Measurements from ENCODE around the gene LACTBL1.

The LACTBL1 gene

DNA sequence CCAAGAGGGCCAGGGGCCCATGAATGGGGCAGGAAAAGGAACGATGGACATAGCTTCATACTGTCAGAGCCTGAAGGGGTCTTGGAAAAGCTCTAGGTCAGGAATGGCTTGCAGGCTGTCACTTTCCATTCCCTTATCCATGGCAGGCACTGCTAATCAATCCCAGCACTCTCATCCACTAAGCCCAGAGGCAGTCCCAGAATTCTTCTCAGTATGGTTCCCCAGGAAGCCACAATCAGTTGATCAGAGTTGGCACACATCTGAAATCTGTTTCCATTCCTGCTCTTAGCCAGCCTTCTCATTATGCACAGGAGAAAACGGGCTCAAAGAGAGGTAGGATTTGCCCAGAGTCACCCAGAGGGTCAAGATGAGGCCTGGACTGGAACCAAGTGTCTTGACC, 65.7 kb downstream of the LACTBL1 start:
- no peak for ATAC-seq
- TF ChIP-seq TCF4 (CRISPR knock-in tag; IDR thresholded peaks at IDR 0.05; ENCODE audit: borderline replicate concordance) (no peak), ZFP30 (CRISPR knock-in tag; IDR thresholded peaks at IDR 0.05) (no peak), ESRRG (CRISPR knock-in tag; IDR thresholded peaks at IDR 0.05) (no peak), RARB (CRISPR knock-in tag; IDR thresholded peaks at IDR 0.05) (no peak), ISL1 (CRISPR knock-in tag; IDR thresholded peaks at IDR 0.05) (no peak), ZNF70 (CRISPR knock-in tag; IDR thresholded peaks at IDR 0.05) (no peak), GLIS3 (CRISPR knock-in tag; IDR thresholded peaks at IDR 0.05) (no peak), TOX (CRISPR knock-in tag; IDR thresholded peaks at IDR 0.05; ENCODE audit: borderline replicate concordance) (no peak), PPARA (CRISPR knock-in tag; IDR thresholded peaks at IDR 0.05; ENCODE audit: borderline replicate concordance) (no peak)
- TF ChIP-seq, protein P1, sequence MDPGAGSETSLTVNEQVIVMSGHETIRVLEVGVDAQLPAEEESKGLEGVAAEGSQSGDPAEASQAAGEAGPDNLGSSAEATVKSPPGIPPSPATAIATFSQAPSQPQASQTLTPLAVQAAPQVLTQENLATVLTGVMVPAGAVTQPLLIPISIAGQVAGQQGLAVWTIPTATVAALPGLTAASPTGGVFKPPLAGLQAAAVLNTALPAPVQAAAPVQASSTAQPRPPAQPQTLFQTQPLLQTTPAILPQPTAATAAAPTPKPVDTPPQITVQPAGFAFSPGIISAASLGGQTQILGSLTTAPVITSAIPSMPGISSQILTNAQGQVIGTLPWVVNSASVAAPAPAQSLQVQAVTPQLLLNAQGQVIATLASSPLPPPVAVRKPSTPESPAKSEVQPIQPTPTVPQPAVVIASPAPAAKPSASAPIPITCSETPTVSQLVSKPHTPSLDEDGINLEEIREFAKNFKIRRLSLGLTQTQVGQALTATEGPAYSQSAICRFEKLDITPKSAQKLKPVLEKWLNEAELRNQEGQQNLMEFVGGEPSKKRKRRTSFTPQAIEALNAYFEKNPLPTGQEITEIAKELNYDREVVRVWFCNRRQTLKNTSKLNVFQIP (CRISPR knock-in tag; IDR thresholded peaks at IDR 0.05; ENCODE audit: borderline replicate concordance, low read depth), result no peak
- TF ChIP-seq, protein P2, sequence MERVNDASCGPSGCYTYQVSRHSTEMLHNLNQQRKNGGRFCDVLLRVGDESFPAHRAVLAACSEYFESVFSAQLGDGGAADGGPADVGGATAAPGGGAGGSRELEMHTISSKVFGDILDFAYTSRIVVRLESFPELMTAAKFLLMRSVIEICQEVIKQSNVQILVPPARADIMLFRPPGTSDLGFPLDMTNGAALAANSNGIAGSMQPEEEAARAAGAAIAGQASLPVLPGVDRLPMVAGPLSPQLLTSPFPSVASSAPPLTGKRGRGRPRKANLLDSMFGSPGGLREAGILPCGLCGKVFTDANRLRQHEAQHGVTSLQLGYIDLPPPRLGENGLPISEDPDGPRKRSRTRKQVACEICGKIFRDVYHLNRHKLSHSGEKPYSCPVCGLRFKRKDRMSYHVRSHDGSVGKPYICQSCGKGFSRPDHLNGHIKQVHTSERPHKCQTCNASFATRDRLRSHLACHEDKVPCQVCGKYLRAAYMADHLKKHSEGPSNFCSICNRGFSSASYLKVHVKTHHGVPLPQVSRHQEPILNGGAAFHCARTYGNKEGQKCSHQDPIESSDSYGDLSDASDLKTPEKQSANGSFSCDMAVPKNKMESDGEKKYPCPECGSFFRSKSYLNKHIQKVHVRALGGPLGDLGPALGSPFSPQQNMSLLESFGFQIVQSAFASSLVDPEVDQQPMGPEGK (CRISPR knock-in tag; IDR thresholded peaks at IDR 0.05; ENCODE audit: borderline replicate concordance), result no peak
- TF ChIP-seq, protein P3, sequence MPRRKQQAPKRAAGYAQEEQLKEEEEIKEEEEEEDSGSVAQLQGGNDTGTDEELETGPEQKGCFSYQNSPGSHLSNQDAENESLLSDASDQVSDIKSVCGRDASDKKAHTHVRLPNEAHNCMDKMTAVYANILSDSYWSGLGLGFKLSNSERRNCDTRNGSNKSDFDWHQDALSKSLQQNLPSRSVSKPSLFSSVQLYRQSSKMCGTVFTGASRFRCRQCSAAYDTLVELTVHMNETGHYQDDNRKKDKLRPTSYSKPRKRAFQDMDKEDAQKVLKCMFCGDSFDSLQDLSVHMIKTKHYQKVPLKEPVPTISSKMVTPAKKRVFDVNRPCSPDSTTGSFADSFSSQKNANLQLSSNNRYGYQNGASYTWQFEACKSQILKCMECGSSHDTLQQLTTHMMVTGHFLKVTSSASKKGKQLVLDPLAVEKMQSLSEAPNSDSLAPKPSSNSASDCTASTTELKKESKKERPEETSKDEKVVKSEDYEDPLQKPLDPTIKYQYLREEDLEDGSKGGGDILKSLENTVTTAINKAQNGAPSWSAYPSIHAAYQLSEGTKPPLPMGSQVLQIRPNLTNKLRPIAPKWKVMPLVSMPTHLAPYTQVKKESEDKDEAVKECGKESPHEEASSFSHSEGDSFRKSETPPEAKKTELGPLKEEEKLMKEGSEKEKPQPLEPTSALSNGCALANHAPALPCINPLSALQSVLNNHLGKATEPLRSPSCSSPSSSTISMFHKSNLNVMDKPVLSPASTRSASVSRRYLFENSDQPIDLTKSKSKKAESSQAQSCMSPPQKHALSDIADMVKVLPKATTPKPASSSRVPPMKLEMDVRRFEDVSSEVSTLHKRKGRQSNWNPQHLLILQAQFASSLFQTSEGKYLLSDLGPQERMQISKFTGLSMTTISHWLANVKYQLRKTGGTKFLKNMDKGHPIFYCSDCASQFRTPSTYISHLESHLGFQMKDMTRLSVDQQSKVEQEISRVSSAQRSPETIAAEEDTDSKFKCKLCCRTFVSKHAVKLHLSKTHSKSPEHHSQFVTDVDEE (CRISPR knock-in tag; IDR thresholded peaks at IDR 0.05), result no peak

DNA sequence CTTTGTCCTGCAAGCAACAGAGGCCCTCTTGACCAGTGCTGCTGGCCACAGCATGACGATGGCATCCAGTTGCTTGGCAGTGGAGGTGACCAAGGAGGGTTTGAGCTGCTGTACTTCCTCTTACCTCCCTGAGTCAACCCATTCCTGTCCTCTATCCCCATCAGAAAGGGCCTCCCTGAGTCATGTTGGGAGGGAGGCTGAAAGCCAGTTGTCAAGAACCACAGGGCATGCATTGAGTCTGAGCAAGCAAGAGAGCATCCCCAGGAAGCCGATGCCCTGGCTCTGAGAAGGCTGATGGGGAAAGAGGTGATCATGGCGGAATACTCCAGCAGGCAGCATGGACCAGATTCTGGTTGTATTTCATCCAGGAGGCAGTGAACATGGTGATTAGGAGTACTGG, 69.6 kb downstream of the LACTBL1 start:
- TF ChIP-seq GLIS3 (CRISPR knock-in tag; IDR thresholded peaks at IDR 0.05), result no peak
- TF ChIP-seq OSR1 (CRISPR knock-in tag; IDR thresholded peaks at IDR 0.05), result no peak
- ATAC-seq, result peak; percentile 54; the same call in 2 of the 3 replicates

Measured in SK-N-SH treated with all-trans-retinoic acid at 6 μM for 48 hours (cell line).